HepG2 (cell line): ENCODE measurements around the gene USP19. TPM values are rescaled to one million over a fixed set of nuclear protein-coding genes. Genes with fewer than 3 reads are reported as not detected.
A peak's percentile ranks its signal among the peaks of the same experiment; 100 is the strongest.

Source experiments
- CAMTA2 ChIP-seq: sonication (generic); formaldehyde crosslinking; IDR thresholded peaks from 2 replicates; pipeline ENCODE4 v1.4.0; 2020; ENCODE audit warnings: mild to moderate bottlenecking, missing genetic modification reagents, borderline replicate concordance
- KDM5B ChIP-seq: sonication (generic); formaldehyde crosslinking; IDR thresholded peaks from 2 replicates; pipeline ENCODE4 v1.4.0; 2020; ENCODE audit warnings: missing genetic modification reagents, mild to moderate bottlenecking, borderline replicate concordance
- KMT2B ChIP-seq: IDR thresholded peaks from 2 replicates; pipeline ENCODE4 v1.6.1; 2016; ENCODE audit warnings: missing genetic modification reagents, missing compliant biosample characterization
- MED1 ChIP-seq: sonication (generic); formaldehyde crosslinking; IDR thresholded peaks from 2 replicates; pipeline ENCODE4 v1.4.0; 2020; ENCODE audit warnings: missing genetic modification reagents
- NCOR1 ChIP-seq: fragments of 200-600 bp; sonication (generic); IDR thresholded peaks from 2 replicates; pipeline ENCODE4 v1.7.0; 2017; ENCODE audit warnings: antibody characterized with exemption, low read length, borderline replicate concordance
- STAG1 ChIP-seq: sonication (generic); formaldehyde crosslinking; IDR thresholded peaks from 2 replicates; pipeline ENCODE4 v1.4.0; 2020; ENCODE audit warnings: missing genetic modification reagents
- STAT5B ChIP-seq: sonication (generic); formaldehyde crosslinking; IDR thresholded peaks from 2 replicates; pipeline ENCODE4 v1.4.0; 2020; ENCODE audit warnings: missing genetic modification reagents
- TCF7 ChIP-seq: sonication (generic); IDR thresholded peaks from 2 replicates; pipeline ENCODE4 v1.6.1; 2016; ENCODE audit warnings: antibody characterized with exemption, low read depth
- ZNF234 ChIP-seq: sonication (generic); formaldehyde crosslinking; conservative IDR thresholded peaks from 2 replicates; pipeline ENCODE4 v1.5.1; 2020; ENCODE audit warnings: mild to moderate bottlenecking, missing genetic modification reagents
- ZNF275 ChIP-seq: sonication (generic); formaldehyde crosslinking; IDR thresholded peaks from 2 replicates; pipeline ENCODE4 v1.8.0; 2022; ENCODE audit warnings: missing genetic modification reagents, mild to moderate bottlenecking, inconsistent platforms, borderline replicate concordance
- ZNF564 ChIP-seq: sonication (generic); formaldehyde crosslinking; IDR thresholded peaks from 2 replicates; pipeline ENCODE4 v1.8.1; 2023; ENCODE audit warnings: mild to moderate bottlenecking, missing genetic modification reagents
- ZNF567 ChIP-seq: sonication (generic); formaldehyde crosslinking; IDR thresholded peaks from 2 replicates; pipeline ENCODE4 v1.8.1; 2023; ENCODE audit warnings: mild to moderate bottlenecking, missing genetic modification reagents, borderline replicate concordance
- ZNF720 ChIP-seq: sonication (generic); formaldehyde crosslinking; IDR thresholded peaks from 2 replicates; pipeline ENCODE4 v1.4.0; 2020; ENCODE audit warnings: missing genetic modification reagents
- ZNF724P ChIP-seq: sonication (generic); formaldehyde crosslinking; IDR thresholded peaks from 2 replicates; pipeline ENCODE4 v1.8.0; 2022; ENCODE audit warnings: missing genetic modification reagents, borderline replicate concordance
- ZNF816 ChIP-seq: sonication (generic); formaldehyde crosslinking; IDR thresholded peaks from 2 replicates; pipeline ENCODE4 v1.8.0; 2022; ENCODE audit warnings: missing genetic modification reagents, mild to moderate bottlenecking, borderline replicate concordance
- ZNF883 ChIP-seq: sonication (generic); formaldehyde crosslinking; IDR thresholded peaks from 2 replicates; pipeline ENCODE4 v1.5.1; 2020; ENCODE audit warnings: mild to moderate bottlenecking, missing genetic modification reagents; ENCODE audit errors: not compliant biosample characterization
- polyA plus RNA-seq, 8 experiments: library from polyadenylated mRNA; depleted of rRNA in 3 of 8; stranded (reverse) in 7 of 8; unstranded in 1 of 8; fragments of >200 nt; fragmentation: Illumina TruSeq in 4 of 8; extraction: Trizol in 4 of 8; gene quantifications; 2 replicates each; pipeline versions ENCODE4 v1.2.1 to v1.2.3, GENCODE V29; 2011 to 2016; ENCODE audit warnings: low read depth in 4 of 8, missing spikeins in 1 of 8, mixed read lengths in 1 of 8; ENCODE audit not compliant: insufficient read depth in 1 of 8
- total RNA-seq, 5 experiments: library from RNA; depleted of rRNA; stranded (reverse); fragments of >200 nt; fragmentation: Illumina TruSeq; extraction: Trizol; gene quantifications; 2 replicates each; pipeline ENCODE4 v1.2.3, GENCODE V29; 2016; ENCODE audit warnings: low read depth in 1 of 5
- TF ChIP-seq, protein P1 (sequence below): sonication (generic); formaldehyde crosslinking; IDR thresholded peaks from 2 replicates; pipeline ENCODE4 v1.4.0; 2020; ENCODE audit warnings: missing genetic modification reagents
- TF ChIP-seq, protein P2 (sequence below): sonication (generic); formaldehyde crosslinking; IDR thresholded peaks from 2 replicates; pipeline ENCODE4 v1.5.0; 2020; ENCODE audit warnings: missing genetic modification reagents
- TF ChIP-seq, protein P3 (sequence below): sonication (generic); formaldehyde crosslinking; IDR thresholded peaks from 2 replicates; pipeline ENCODE4 v1.9.0; 2021; ENCODE audit warnings: missing genetic modification reagents, mild to moderate bottlenecking, borderline replicate concordance

The USP19 gene
- total and polyA plus RNA-seq, 2 of the 13 experiments (the other 11 are each of a cell fraction or from before 2014, with no cell fraction given): 28.3 to 31.7 TPM

GRCh38 chr3:49104427-49105291, 16.0 kb downstream of the USP19 start, which contains the start of gene QARS1 (continued):
- TF ChIP-seq ZNF234 (CRISPR knock-in tag) (0 out of 2 replicates have a peak, but pooled peaks have one; percentile 19), ZNF720 (CRISPR knock-in tag) (no peak), ZNF275 (CRISPR knock-in tag) (peak; percentile 82; the same call in 1 of the 2 replicates), ZNF724P (CRISPR knock-in tag) (no peak), ZNF883 (CRISPR knock-in tag) (peak; percentile 85), CAMTA2 (CRISPR knock-in tag) (peak; percentile 89; the same call in 1 of the 2 replicates), ZNF567 (CRISPR knock-in tag) (0 out of 2 replicates have a peak, but pooled peaks have one; percentile 64), TCF7 (no peak), MED1 (peak; percentile 51), KMT2B (CRISPR knock-in tag) (peak; percentile 83), ZNF564 (CRISPR knock-in tag) (no peak), NCOR1 (peak; percentile 48; the same call in 1 of the 2 replicates), STAT5B (CRISPR knock-in tag) (no peak), KDM5B (CRISPR knock-in tag) (peak; percentile 87; the same call in 1 of the 2 replicates), STAG1 (CRISPR knock-in tag) (no peak), ZNF816 (no peak)
- TF ChIP-seq, protein P1, sequence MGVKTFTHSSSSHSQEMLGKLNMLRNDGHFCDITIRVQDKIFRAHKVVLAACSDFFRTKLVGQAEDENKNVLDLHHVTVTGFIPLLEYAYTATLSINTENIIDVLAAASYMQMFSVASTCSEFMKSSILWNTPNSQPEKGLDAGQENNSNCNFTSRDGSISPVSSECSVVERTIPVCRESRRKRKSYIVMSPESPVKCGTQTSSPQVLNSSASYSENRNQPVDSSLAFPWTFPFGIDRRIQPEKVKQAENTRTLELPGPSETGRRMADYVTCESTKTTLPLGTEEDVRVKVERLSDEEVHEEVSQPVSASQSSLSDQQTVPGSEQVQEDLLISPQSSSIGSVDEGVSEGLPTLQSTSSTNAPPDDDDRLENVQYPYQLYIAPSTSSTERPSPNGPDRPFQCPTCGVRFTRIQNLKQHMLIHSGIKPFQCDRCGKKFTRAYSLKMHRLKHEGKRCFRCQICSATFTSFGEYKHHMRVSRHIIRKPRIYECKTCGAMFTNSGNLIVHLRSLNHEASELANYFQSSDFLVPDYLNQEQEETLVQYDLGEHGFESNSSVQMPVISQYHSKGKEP: no peak
- TF ChIP-seq, protein P2, sequence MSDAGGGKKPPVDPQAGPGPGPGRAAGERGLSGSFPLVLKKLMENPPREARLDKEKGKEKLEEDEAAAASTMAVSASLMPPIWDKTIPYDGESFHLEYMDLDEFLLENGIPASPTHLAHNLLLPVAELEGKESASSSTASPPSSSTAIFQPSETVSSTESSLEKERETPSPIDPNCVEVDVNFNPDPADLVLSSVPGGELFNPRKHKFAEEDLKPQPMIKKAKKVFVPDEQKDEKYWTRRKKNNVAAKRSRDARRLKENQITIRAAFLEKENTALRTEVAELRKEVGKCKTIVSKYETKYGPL (CRISPR knock-in tag): no peak
- TF ChIP-seq, protein P3, sequence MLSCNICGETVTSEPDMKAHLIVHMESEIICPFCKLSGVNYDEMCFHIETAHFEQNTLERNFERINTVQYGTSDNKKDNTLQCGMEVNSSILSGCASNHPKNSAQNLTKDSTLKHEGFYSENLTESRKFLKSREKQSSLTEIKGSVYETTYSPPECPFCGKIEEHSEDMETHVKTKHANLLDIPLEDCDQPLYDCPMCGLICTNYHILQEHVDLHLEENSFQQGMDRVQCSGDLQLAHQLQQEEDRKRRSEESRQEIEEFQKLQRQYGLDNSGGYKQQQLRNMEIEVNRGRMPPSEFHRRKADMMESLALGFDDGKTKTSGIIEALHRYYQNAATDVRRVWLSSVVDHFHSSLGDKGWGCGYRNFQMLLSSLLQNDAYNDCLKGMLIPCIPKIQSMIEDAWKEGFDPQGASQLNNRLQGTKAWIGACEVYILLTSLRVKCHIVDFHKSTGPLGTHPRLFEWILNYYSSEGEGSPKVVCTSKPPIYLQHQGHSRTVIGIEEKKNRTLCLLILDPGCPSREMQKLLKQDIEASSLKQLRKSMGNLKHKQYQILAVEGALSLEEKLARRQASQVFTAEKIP (CRISPR knock-in tag): no peak
